GM21360 (cell line): Measurements from ENCODE around the gene NXPH1.

Source experiments
- ATAC-seq: cut with Tn5 transposase; IDR thresholded peaks from one replicate; pipeline ENCODE4 v1.9.1; 2021; ENCODE audit warnings: mild to moderate bottlenecking, moderate library complexity; ENCODE audit not compliant: unreplicated experiment

The NXPH1 gene

GRCh38 chr7:8800986-8801385, 367.6 kb downstream of the NXPH1 start:
- ATAC-seq: no peak
